COR-L47 (cell line): ENCODE data around the gene SSBP4.
A peak's percentile ranks its signal among the peaks of the same experiment; 100 is the strongest.

Experiments
- DNase-seq: peaks from one replicate; lab custom pipeline; 2025; lab: John Stamatoyannopoulos, UW

Gene SSBP4

DNA sequence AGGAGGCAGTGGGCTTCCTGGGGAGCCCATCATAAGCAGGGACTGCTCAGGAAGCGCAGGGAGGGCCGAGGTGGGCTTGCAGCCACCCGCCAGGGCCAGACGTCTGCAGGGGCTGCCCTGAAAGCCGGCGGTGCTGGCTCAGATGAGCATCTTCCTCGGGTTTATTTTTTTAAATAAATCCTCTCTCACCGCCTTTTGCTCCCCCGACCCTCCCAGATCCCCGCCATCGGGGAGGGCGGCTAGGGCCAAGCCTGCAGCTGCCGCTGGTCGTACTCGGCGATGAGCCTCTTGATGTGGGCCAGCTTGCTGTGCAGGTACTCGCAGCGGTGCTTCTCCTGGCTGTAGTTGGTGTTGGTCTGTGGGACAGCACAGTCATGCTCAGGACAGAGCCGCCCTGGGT is 25.3 kb downstream of the SSBP4 start:
- no peak for DNase-seq

DNA sequence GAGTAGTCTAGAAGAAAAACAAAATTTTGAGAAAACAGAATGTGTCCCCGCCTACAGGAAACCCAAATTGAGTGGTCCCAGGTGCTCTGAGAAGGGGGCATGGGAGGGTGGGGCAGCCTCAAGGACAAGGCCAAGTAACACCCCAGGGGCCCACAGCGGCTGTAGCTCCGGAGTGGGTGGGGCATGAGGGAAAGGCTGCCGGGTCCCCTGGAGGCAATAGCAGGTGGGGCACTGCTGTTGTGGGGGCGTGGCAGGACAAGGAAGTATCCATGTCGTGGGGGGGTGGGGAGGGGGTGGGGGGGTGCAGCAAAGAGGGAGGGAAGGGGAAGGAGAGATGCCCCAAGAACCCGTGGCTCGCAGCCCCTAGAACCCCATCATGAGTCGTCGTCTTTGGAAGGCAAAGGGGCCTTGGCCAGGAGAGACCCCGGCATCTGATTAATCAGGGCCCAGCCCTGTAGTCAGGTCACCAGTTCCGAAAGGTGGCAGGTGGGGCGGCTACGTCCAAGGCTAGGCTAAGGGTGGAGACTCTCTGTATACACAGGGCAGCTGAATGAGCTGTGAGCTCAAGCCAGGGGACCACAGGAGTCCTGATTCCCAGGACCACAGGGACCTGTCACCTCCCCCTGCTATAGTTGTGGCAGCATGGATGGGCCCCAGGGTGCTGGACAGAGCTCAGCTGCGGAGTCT is 26.2 kb downstream of the SSBP4 start:
- DNase-seq = no peak

DNA sequence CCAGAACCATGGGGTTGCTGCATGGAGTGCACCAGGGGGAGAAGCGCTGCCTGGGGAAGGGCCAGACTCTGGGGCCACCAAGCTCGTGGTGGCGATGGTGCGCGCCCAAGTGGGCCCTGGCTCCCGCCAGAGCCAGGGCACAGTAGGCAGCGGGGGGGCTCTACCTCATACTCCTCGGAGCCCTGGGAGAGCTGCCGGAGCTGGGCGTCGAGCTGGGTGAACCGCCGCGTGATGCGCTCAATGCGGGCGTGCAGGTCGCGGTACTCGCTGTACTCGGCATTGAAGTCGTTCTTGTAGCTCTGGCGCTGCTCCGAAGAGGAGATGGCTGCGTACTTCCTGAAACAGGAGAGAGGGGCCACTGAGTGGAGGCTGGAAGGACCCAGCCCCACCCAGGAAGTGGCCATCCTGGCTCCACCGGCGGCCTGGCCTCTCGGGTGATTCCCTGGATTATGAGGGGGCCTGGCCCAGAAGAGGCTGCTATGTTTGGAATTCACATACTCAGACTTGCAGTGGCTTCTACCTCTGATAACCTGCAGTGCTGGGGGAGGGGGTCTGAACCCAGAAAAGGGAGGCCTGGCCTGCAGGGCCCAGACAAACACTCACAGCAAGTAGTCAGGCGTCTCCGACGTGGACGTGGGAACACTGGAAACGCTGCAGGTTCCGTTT is 27.1 kb downstream of the SSBP4 start:
- no peak for DNase-seq

DNA sequence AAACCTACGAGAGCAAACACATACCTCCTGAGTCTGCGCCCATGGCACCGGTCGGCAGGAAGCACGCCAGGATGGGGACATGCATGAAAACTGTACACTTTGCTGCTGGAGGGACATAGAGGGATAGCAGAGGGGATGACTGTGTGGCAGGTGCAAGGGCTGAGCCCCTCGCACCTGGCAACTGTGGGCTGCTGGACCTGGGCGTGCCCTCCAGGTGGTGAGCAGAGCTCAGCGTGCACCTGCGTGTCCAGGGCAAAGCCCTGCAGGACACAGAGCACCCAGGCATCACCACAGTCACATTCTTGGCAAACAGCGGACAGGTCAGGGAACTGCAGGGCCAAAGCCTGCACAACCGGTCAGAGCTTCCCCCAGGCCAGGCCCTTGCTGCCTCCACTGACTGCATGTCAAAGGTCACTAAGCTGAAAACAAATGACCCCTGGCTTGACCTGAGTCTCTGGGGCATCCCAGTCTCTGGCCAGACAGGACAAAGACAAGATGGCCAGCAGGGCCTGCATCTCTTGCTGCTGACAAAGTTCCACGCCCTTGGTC is 27.7 kb downstream of the SSBP4 start:
- DNase-seq = no peak

DNA sequence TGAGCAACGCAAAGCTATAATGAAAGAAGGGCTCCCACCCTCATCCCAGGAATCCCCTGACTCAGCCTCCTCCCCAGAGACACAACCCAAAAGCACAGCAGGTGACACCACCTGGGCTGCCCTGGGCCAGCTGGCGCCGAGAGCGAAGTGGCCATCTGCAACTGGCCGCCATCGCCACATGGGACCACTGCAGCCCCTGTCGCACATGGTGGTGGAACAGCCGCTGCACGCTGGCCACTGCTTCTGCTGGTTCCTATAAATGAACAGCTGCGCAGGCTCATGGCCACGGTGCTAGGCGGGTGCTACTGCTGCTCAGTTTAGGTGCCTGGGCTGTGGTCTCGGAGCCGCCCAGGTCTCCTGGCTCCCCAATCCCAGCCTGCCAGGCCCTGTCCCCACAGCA is 30.4 kb downstream of the SSBP4 start:
- no peak for DNase-seq

DNA sequence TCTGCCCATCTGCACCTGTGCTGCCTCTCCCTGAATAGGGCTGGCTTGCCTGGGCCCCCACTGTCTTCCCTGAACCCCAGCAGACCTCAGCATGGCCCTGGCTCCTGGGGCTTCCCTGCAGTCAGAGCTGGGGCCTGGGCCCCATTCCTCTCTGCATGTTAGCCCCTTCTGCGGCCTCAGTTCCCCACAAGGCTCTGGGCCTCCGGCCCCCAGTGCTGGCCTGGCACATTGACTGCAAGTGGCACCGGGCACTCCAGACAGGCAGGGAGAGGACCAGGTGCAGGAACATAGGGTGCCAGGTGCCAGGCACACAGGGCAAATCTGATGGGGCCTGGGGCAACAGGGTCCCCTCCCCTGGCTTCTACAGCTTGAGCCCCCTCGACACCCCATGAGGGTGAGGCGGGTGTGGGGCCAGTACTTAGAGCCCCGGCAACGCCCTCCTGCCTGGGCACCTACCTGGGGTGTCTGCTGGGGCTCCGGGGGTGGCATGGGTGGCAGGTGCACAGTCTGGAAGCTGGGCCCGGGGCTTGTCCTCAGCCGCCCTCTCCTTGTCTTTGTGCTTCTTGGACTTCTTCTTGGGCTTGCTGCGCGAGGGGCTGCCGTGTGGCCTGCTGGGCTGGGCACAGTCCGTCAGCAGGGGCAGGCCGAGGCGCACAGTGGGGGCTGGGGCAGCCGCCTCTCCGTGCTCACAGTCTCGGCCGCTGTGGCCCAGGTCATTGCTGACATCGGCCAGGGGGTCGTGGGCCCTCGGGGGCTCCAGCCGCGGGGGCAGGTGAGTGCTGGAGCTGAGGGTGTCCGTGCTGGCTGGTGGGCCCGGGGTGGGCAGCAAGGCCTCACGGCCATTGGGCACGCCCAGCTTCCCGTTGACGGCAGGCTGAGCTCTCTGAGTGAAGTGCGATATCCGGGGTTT is 31.1 kb downstream of the SSBP4 start:
- DNase-seq = no peak

DNA sequence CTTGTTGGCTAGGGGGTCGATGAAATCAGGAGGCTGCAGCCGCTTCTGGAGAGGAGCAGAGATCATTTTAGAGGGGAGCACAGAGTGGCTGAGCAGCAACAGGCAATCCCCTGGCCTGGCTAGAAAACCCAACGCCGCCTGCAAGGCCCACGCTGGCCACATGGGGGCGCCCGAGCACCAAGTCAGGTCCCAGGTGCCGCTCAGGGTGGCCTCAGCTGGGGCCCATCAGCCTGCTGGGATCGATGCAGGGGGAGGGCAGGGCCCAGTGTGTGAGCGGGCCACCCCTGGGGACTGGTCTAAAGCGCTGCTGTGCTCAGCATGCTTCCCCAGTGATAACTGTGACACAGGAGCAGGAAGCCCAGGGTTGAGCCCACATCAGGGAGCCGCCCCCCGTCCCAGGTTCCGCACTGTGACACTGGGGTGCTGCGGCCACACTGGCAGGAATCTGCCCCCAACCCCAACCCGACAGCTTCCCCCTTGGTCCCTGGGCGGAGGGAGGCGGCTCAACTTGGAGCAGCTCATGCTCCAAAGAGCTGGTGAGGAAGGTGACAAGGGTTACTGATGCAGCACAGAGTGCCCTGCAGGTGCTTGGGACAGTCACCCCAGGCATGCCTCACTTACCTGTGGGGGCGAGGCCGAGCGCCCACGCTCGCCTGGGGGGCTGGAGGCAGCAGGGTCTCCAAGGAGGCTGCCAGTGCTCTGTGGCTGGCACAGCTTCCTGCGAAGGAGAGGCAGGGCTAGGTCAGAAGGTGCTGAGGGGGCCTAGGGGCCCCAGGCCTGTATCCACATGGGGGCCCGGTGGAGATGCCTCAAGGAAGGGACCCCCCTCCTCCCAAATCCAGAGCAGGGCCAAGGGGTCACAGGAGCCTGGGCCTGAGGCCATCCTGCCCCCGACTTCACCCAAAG is 32.0 kb downstream of the SSBP4 start:
- peak; percentile 79 for DNase-seq

DNA sequence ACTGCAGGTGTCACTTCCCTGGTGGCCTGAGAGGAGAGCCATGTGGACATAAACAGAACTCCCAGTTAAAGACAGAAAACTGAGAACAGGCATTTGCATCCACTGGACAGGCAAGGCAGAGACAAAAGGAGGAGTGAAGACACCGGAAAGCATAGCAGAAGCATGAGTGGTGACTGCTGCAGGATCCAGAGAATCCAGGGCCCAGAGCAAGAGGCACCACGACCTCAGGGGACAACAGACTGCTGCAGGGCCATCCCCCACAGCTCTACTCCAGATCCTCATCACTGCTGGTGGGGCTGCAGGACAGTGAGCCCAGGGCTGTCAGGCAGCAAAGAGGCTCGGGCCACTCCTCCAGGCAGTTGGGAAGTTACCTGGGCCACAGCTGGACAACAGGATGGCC is 33.2 kb downstream of the SSBP4 start:
- DNase-seq = no peak

DNA sequence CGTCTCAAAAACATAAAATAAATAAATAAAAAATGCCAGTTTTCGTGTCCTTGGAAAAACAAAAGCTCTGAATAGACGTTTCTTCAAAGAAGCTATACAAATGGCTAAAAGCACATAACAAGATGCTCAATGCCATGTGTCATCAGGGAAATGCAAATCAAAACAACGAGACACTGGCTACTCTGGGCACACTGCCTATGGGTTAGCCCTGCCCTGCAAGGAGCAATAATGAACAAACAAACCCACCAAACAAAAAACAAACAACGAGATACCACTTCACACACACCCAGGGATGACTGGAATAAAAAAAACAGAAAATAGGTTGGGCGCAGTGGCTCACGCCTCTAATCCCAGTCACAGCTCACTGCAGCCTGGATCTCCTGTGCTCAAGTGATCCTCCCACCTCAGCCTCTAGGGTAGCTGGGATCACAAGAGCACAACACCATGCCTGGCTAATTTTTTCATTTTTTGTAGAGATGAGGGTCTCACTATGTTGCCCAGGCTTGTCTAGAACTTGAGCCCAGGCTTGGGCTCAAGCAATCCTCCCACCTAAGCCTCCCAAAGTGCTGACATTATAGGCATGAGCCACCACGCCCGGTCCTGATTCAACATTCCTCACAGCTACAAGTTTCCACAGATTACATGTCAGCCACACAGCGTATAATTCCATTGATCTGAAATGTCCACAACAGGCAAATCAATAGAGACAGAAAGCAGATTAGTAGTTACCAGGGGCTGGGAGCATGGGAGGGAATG is 34.2 kb downstream of the SSBP4 start:
- no peak for DNase-seq

DNA sequence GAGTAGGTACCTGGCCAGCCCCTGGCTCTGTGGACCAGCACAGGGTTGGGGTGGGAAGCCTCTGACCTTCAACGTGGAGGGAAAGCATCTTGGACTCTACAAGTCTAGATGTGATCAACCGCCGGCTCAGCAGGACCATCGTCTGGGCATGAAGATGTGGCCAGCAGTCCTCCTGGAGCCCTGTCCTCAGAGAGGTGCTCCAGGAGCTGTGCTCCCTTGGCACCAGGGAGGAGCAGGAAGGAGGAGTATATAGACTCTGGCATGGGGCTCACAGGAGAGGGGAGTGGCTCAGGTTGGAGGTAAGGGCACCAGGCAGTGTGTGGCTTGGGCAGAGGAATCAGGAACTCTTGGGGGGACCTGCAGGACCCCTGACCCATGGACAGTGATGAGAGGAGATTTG is 37.1 kb downstream of the SSBP4 start:
- DNase-seq = no peak

DNA sequence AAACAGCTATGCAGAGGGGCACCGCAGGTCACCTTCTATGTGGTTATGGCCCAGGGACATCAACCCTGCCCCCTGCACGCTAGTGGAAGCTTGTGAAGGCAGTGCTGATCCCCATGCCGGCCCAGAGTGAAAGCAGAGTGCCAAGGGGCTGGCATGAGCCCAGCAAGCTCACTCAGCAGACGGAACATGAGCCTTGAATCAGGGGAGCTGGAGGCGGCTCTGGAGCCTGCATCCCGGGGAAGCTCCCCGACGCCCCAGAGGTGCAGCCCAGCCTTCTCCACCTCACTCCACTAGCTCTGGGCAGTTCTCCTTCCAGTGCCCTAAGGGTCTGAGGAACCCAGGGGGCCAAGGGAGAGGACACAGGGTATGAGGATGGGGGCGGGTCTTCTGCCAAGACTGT is 37.8 kb downstream of the SSBP4 start:
- DNase-seq = no peak

DNA sequence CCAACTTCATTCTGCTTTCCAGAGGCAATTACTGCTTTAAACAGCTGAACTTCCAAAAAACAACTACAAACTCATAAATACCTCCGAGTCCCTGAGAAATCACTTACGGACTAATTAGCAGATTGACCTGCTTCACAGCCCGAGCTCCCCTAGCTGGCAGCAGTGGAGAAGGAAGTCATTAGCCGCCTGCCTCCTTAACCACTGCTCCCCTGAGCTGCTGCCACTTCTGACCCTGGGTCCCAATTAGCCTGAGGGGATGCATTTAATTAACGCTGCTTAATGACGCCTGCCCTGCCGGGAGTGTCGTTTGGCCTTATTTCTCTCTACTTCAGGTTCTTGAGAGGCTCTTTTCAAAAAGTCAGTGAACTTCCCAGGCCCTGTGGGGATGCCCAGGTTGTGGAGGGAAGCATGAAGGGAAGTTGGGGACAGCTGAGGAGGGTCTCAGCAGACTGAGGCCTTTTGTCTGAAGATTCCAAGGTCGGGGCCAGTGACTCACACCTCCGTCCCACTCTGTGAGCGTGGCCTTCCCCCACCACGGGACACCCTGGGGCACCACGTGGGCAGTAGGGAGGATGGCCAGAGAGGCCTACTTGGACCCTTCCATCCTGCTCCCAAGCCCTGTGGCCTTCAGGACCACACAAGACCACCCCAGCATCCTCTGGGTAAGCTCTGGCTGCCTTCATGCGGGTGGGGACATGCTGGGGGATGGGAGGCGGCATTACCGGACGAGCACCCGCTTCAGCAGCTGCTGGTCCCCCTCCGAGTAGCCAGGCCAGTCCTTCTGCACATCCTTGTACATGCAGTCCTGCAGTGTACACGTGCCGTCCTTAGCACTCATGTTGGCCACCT is 38.5 kb downstream of the SSBP4 start:
- no peak for DNase-seq

DNA sequence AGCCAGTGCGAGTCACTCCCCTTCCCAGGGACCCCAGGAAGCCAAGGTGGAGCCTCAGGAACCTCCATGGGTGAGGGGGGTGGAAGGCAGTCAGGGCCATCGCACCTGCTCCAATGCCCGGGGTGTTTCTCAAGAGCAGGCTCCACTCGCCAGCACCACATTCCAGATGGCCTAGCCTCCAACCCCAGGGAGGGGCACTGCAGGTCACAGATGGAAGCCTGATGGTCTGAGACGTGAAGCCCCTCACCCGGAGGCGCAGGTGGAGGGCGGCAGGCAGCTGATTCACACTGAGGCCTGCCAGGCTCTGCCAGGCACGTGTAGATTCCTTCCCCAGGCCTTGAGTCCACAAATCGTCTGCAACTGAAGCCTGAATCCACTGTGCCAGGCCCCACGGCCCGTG is 41.7 kb downstream of the SSBP4 start:
- no peak for DNase-seq

DNA sequence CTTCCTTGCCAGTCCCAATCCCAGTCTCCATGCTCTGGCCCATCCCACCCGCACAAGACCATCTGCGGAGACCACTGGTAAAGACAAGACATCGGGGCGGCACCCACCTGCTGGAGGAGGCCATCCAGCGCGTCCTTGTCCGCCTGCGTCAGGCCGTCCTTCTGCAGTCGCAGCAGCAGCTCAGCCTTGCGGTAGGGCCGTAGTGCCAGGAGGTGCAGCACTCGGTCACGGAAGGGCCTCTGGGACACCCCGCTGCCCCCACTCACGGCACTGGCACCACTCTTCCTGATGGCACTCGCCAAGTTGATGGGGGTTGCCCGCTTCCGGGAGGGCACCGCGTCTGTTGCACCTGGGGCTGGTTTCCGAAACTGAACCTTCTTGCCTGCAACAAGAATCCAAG is 42.3 kb downstream of the SSBP4 start:
- DNase-seq = no peak

DNA sequence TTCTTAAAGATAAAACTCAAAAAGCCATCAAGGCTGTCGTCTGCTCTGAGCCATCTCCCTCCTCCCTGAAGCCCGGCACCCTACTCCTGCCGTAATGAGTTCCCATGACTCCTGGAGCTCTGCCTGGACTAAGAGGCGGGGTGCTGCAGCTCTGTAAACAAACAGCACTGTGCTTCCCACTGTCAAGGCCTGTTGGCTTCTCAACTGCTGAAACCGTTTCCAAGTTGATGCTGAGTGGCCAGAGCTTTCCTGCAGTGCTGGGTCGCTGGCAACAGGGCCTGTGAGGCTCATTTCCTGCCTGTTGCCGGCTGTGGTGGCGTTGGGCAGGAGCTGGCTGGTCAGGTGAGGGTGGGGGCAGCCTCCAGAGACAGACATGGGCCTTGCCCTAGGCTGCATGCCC is 45.4 kb downstream of the SSBP4 start:
- DNase-seq = peak; percentile 94

DNA sequence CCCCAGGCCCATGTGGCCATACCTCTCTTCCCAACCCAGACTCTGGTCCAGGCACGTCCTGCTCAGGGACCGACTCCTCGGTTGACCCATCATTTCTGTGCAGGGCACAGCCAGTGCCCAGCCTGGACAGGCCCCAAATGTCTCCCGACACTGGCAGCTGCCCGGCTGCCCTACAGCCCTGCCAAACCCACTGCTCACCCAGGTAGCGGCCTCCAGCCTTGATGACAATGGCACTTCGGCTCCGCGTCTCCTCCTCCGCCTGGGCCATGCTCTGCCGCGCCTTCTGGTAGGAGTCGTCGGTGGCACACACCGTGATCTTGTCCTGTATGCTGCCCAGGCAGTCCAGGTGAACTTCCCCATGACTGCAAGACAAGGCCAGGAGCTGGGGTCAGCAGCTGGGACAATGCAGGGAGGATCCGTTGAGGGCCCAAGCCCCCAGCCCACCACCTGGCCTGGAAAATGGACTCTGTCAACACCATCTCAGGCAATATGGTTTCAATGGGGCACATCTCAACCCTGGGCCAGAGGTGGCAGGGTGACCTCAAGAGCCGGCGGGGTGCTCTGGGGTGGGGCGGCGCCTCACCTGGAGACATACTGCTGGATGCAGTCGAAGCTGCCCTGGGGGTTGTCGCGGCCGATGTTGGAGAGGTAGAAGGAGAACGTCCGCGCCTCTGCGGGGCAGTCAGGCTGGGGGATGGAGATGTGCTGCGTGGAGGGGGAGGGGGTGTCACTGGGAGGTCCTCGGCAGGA is 46.2 kb downstream of the SSBP4 start:
- DNase-seq = no peak

DNA sequence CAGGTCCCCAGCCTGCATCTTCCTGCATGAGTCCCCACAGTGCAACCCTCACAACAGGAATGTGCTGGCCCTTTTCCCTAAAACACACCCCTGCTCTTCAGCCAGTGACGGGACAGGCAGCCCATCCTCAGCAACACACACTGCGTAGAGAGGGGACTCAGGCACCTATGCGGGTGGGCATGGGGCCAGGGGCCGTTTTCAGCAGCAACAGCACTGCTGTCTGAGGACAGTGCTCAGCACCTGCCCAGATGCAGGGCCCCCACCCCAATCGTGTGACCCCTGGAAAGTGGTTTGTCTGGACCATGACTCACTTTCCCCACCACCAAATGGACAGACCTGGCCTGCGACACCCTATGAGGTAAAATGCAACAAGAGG is 46.8 kb downstream of the SSBP4 start:
- DNase-seq = no peak

DNA sequence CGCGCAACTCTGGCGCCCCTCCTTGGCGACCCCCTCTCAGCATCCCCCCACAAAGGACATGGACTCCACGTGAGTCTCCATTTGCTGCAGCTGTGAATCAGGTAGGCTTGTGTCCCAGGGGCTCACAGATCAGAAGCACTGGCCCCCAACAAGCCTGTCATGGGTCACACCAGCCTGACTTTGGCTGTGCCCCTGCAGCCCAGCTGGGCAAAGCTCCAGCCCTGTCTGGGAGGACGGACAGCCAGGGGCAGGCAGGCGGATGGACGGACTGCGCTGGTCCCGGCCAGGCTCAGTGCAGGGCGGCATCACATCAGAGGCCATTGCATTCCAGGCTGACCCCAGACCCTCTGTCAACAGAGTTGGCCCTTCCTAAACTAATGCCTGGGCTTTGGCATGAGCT is 47.2 kb downstream of the SSBP4 start:
- DNase-seq = no peak

DNA sequence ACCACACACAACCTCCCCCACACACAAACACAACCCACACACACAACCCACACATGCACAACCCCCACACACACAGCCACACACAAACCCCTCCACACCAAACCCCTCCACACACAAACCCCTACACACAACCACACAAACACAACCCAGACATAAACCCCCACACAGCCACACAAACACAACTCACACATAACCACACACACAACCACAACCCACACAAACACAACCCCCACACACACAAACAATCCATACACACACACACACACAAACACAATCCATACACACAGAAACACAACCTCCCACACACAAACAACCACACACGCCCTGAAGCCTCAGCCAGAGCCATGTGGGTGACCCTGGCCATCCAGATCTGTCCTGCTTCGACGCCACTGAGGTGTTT is 48.8 kb downstream of the SSBP4 start:
- no peak for DNase-seq
